ENCODE results near the gene C1orf116.

Gene C1orf116

DNA sequence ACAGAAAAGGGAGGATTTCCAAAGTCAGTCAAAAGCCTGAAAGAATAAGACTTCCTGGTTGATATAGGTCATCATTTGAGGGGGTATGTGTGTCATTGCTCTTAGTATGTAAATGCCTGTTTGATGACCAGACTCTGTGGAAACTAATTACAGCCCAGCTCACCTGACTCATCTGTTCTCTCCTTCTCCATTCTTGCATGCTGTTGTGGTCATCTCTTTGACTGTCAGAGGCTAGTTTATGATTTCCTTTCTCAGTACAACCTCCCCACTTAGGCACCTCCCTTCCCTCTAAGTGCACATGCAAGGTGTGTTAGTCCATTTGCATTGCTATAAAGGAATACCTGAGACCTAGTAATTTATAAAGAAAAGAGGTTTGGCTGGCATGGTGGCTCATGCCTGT is 2.4 kb upstream of the C1orf116 start:
- no peak for DNase-seq (ENCODE audit: low read depth in 2 of 2)

DNA sequence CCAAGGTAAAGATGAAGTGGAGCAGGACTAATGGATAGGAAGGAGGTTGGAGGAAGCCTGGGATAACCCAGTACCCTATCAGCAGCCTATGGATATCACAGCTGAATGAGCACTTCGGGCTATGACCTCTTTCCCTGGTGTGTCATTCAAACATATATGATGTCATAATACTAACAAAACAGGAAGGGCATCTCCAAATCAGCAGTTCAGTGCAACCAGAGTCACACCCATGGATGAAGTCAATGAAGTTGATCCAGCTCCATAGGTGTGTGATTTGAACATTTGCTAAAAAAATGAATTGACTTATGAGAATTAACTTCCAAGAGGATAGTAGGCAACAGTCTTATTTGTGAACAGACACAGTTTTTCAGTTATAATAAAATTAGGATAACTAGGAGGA is 1.7 kb upstream of the C1orf116 start:
- DNase-seq (ENCODE audit: low read depth in 2 of 2): no peak

DNA sequence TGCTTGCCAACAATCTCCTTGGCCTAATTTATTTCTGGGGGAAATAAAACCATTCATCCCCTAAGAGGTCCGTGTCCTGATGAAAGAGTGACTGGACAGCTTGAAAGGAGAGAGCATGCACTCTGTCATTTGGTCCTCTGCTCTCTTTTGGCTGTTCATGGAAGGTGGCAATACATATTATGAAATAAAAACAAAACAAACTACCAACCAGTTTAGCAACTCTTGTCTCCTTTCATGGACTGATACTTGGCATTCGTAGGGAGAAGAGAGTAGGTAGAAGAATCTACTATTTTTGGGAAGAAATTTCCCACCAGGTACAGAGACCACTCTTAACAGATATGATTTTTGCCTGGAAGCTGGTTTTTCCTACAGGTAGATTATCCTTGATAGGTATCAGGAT is 746 bp upstream of the C1orf116 start:
- DNase-seq (ENCODE audit: low read depth in 2 of 2): no peak

DNA sequence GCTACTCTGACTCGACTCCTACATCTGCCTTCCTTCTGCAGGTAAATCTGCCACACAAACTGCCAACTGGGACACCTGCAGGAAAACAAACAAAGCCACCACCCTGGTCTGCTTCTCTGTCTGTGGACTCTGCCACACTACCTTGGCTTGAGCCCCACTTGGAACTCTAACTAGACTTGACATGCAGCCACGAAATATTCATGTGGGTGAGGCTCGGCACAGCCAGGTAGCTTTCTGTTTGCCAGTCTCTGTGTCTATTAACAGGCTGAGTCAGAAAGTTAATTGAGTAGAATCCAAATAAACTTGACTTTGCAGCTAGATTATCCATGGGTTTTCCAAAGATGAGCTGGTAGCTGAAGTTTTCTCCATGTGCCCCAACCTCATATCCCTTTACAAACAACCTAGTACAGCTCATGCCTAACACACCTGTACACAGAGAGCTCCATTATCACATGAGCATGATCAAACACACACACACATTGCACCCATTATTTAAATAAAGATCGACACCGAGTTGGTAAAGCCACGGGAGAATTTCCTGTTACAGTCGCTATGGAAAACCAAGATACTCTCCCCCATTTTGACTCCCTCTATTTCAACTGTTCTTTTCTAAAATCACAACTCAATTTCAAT is 808 bp downstream of the C1orf116 start:
- DNase-seq (ENCODE audit: low read depth in 2 of 2): no peak

DNA sequence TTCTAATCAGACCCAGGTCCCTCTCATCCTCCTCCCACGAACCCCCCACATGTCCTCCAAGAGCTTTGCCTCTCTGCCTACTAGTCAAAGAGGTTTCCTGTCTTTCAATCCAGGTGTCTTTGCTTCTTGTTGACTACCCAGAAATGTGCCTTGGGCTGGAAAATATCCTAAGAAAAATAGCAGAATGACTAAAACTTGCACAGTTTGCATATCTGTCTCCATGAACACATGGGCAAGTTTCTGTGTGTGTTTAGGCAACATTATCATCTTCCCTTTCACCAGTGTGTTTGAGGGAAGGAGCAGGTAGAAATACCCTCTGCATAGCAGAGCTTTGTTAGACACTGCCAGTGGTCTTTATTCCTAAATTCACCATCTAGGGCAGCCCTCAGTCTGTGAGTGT is 1.5 kb downstream of the C1orf116 start:
- no peak for DNase-seq (ENCODE audit: low read depth in 2 of 2)

DNA sequence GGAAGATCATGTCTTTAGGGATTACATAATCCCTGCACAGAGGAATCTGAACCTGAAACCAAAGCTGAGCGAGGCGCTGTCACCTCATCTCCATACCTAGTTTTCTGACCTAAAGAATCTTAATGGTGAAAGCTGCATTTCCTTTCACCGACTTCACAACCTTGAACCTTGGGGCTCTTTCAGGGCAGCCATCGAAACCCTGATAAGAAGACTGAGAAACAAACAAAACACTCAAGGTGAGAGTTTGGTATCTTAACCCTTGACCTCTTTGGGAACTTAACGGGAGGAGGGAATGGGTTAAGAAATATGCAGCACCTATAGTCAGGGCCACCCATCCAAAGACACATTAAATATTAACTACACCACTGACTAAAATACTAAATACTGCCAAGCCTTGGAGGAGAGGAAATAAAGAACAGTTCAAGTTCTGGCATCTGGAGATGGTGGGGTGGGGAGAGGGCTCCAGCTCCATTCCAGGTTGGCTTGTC is 2.0 kb downstream of the C1orf116 start:
- DNase-seq (ENCODE audit: low read depth in 2 of 2): no peak

DNA sequence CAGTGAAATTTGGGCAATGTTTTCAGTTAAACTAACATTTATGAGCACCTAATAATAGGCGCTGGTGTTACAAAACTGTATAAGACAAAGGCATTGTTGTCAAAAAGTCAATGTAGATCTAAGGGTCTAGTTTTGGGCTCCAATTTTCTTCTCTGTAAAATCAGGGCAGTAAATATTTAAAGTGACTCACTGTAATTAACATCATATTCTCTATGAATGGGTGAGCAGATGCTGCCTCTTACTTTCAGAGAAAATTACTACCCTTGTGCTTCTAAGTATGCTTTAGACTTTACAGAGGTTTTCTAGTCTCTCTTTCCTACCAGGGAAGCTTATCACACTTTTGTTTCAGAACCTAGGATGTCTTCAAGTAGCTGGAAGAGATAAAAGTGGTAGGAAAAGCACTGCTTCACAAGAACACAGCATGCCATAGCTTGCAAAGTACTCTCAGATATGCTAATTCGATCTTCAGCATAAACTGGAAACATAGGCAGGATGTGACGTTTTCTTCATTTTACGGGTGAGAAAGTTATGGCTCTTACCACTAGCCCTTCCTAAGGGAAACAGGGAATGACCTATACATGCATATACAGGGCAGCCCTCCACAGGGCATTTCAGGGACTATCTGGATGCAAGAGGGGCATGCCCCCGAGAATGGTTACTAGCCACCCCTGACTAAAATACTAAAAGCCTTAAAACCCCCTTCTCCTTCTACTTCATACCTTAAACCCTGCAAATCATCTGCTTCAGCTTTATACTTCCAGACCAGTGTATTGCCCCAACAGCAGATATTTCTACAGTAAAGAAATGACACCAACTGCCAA is 2.6 kb downstream of the C1orf116 start:
- DNase-seq (ENCODE audit: low read depth in 2 of 2): no peak

DNA sequence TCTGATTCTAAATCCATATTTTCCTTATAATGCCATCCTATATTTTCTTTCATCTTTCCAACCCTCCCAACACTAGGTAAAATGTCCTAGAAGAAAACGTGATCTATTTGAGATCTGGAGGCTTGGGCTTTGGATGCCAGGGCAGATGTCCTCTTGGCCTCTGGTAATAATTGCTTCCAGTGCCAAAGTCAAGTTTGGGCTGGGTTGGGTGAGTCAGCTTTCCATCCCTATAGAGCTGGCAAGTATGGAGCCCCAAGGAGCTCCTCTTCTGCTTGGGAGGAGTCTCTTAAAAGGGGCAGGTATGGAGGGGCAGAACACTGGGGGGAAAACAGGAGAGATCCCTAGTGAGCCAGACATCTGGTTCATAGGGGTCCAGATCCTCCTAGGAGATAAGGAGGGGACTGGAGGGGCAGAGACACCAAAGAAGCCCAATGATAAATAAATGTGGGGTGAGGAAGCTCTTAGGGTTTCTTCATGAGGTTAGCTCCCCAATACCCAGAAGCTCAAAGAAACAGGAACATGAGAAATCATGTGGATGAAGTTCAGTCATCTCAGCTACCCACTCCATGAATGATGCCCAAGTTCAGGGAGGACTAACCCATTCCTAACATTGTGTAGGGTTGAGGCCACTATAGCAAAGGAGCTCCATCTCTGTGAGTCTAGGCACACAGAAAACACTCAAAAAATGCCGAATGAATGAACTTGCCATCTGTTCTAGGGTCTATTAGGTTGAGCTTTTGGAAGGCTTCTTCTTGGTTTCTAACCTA is 3.5 kb downstream of the C1orf116 start:
- DNase-seq (ENCODE audit: low read depth in 2 of 2): no peak

DNA sequence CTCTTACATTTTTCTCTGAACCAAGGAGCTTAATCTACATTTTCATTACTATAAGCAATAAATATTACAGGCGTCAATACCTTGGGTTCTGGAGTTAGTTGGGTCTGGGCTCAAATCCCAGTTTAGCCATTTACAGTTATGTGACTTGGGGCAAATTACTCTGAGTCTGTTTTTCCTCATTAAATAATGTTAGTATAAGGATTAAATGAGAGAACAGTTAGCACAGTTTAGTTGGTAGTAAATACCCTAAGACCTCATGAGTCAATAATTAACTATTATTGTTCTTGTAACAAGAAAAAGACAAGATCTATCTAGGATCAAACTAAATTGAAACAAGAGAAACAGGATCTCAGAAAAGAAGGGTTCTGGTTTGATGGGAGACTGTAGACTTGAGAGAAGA is 4.6 kb downstream of the C1orf116 start:
- DNase-seq (ENCODE audit: low read depth in 2 of 2): no peak

DNA sequence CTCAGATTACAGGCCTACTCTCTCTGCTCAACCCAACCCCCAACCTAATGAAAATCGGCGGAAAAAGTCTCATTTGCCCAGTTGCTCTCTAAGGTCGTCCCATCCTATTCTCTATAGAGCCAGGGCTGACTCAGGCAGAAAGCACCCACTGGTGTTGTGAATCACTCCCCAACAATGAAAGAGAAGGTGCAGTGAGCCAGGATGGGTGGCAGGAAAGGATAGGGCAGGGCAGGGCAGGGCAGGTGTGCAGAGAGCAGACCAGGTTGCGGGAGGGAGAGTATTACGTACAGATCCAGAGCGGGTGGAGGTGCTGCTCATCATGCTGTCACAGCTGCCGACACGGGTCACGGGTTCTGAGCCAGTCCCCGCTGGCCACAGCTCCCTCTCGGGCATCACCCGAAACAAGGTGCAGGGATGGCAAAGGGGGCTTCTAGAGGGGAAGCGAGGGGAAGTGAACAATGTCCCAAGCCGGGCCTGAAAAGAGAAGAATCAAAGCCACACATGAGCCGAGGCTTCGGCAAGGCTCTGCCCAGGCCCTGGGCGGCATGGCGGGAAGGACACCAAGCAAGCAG is 5.3 kb downstream of the C1orf116 start:
- DNase-seq (ENCODE audit: low read depth in 2 of 2): no peak

DNA sequence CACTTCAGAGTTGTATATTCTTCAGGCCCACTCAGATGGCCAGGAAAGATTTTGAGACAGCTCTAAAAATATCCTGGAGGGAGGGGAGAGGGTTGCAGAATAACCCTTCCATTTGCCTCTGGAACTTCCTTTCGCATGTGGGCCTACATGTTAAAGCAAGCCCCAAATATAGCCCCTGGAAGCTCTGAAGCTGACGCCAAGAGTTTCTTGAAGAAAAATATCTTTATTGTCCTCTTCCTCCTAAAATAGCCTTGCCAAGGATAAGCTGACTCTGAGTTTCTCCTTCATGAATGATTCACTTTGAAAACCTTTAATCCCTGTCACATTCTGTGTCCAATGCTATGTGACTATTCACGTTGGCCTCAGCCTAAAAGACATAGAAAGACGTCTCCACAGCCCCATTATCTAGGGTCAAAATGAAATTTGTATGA is 6.4 kb downstream of the C1orf116 start:
- no peak for DNase-seq (ENCODE audit: low read depth in 2 of 2)

DNA sequence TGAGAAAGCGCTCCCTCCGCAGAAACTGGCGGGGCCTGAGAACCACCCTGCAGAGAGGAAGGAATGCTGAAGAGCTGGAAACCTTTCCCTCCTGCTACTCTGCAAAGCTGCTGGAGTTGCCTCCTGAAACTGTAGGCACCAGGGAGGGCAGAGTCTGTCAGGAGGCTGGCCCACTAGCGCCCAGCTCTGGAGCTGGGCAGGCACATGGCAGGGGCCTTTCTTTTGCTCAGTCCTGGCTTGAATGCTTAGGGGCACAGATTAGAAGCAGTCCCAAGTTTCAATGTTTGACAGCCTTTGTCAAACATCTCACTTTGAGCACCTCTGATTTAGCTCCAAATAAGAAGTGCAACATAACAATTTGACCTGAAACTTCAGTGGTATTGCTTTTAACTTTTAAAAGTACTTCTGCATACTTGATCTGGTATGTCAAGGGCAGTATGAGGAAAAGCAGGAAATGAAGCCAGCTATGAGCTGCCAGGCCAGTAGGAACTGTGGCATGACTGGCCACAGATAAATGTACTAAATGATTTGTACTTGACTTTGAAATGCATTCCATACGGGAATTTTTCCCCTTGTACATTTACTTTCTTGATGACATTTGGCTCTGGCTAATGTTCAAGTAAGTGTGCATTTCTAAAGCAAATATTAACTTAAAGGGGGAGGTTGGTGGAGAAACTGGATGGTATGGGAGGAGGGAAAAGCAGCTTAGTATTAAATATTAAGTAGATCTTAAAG is 7.2 kb downstream of the C1orf116 start:
- DNase-seq (ENCODE audit: low read depth in 2 of 2): no peak

DNA sequence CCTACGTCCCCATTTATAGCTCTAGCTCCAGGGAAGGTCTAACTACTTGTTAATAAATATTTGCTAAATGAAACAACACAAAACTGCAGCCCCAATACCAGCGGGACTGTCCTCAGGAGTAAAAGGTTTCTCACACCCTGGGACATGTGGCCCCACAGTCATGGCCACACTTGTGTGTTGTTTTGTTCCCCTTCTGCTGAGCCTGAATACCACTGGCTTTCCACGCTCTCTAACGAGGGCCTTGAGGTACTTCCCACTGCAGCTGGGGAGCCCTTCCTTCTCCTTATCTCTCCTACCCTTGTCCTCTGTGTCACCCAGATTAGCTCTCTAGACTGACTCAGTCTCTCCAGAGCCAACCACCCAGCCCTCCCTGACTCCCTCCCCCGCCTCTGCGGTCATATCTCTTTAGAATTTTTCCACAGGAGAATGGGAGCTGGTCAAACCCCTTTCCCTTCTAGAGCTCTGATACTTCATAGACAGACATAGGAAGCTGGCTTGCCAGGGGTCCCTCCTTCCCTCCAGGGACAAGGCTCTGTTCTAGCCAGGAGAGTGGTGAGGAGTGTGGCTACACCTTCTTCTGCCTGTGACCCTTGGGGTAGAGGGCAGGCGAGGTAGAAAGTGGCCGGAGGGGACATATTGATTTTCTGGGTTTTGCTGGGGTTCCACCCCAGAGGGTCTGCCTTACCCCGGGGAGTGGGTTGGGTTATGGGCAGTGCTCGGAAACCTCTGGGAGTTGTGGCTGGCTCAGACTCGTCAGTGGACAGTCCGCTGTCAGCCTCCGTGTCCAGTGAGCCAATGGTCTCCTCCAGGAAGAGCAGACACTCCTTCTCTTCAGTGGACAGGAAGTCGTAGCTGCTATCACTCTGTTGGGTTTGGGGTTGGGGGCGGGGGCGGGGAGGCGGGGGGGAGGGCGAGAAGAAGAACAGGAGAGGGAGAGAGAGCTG is 8.1 kb downstream of the C1orf116 start:
- DNase-seq (ENCODE audit: low read depth in 2 of 2): no peak

DNA sequence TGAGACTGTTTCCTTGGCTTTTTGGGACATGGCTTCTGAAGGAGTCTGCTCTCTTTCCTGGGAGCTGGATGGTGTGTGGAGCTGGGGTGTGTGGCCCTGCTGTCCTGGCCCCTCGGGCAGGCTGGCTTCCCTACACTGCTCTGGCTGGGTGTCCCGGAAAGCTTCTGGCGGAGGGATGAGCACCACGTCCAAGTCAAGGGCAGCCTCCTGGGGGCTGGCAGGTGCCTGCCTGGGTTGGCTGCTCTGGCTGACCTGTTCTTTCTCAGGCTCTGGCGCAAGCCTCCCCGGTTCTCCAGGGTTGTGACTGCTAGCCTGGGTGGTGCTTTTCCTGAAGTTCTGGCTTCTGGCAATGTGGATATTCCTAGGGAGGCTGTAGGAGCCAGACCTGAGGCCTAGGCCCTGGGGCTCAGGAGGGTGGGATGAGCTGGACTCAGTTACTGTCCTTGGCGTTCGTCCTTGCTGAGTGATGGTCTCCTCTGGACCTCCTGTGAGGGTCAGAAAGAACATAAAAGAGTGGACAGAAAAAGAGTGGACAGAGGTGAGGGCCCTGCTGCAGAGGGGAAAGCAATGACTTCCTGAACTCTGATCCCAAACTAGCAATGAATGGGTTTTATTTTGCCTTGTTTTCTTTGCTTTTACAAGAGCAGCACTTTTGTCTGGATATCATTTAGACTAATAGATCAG is 9.4 kb downstream of the C1orf116 start:
- no peak for DNase-seq (ENCODE audit: low read depth in 2 of 2)

DNA sequence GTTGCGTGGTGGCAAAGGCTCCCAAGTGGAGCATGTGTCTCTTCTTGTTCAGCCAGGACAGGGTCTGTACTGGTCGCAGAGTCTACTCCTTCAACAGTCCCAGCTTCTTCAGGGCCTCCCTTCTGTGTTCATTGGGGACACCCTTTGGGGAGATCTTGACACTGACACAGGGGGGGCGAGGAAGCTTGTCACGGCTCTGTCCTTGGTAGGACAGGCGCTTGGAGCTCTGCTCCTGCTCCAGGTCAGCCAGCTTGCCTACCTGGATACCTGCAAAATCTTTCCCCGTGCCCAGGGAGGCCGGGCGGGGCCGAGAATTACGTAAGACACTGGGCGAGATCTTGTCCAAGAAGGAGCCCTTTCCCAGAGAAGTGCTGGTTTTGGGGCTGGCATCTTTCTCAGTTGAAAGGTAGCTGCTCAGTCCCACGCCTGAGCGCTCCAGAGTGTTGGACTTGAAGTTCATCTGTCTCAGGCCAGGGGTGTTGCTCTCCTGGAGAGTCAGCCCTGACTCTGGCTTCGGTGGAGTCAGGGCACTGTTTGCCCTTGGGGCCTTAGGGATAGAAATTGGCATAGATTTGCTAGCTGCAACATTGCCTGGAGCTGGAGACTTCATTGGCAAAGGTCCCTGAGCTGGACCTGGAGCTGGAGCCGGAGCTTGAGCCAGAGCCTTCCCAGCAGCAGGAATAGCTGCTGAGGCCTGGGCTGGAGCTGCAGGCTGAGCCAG is 10.5 kb downstream of the C1orf116 start:
- DNase-seq (ENCODE audit: low read depth in 2 of 2): no peak

DNA sequence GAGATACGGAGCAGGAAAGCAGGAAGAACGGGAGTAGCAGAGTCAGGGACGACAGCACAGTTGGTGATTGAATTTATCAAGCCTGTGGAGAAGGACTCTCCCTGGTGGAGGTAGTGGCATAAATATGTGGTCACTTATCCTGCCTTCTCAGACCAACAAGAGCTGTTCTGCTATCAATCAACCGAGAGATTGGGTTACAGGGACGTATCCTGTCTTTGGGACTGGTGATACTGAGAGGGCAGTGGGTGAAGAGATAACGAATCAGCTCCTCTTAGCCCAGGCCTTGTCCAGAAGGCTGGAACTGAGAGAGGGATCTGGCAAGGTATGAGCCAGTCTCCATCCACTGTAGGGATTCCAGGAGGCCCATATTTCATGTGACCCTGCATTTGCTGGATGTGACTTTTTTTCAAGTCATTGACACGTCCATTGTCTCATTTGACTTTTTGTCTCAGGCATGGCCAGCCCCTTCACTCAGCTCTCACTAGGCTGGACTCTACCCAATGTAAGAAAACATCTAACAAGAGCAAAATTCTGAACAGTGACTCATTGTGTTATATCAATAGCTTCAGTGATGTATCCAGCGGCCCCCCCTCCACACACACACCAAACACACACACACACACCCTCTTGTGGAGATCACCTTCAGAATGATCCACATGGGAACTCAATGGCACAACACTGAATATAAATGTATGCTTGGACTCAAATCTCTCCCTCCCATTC is 11.3 kb downstream of the C1orf116 start:
- DNase-seq (ENCODE audit: low read depth in 2 of 2): no peak

DNA sequence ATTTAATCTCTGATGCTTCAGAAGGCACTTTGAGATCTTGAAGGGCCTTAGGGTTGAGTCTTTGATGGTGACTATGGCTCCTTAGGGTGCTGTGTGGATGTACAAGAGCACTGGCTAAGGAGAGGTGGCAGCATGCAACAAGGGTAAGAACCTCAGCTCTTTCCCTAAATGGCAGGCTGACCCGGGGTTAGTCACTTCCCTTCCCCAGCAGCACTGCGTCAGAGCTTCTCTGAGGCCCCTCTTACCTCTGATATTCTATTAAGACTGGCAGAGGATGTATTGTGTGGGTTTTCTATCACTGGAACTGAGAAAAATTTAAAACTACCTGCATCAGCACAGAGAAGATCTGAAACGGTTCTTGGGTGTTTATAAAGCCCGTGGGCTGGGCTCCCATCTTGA is 11.8 kb downstream of the C1orf116 start:
- DNase-seq (ENCODE audit: low read depth in 2 of 2): no peak

DNA sequence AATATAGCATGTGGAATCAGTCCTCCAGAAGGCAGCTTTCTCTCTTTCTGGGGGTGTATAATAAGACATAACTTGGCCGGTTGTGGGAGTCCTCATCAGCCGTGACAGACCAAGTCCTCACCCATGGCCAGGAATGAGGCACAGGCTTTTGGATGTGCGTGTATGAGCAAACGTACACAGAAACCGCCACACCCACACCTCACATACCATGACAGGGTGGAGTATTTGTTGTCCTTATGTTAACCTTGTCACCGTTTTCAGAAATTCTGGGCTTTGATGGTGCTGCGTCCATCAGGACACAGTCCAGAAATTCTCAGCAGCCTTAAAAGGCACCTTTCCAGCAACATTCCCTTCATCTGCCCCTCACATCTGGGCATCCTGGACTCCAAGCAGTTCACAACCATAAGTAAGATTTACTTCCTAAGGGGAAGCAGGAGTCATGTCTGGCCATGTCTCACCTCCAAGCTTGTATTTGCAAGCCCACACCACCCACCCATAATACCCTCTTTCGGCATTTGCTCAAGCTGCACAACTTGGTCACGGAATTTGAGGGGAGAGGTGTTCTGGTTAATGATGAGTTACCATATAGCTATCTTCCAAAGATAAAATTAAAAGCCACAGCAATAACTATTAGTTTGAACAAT is 12.4 kb downstream of the C1orf116 start:
- no peak for DNase-seq (ENCODE audit: low read depth in 2 of 2)

Measured in stimulated activated CD8-positive, alpha-beta memory T cell treated with anti-CD3 and anti-CD28 coated beads, Interleukin-2, amount 100 ng/mL, for 1 hour (primary cell).